Osteocyte (in vitro differentiated cells): ENCODE measurements around the gene GLTP. TPM values are rescaled to one million over a fixed set of nuclear protein-coding genes. Genes with fewer than 3 reads are reported as not detected.
"Not testable (repeated sequence)": the region's sequence is repeated elsewhere in the genome, so short reads cannot be mapped to it uniquely, and the experiment has no call there.

Experiments used
- DNase-seq: peaks from one replicate; pipeline ENCODE4 v3.0.0; 2021; ENCODE audit warnings: mixed read lengths; ENCODE audit not compliant: unreplicated experiment; ENCODE audit errors: extremely low spot score
- H3K27ac Mint-ChIP-seq: one replicate; pipeline ENCODE4 v1.8.0; 2021; ENCODE audit warnings: mild to moderate bottlenecking, mixed read lengths; ENCODE audit not compliant: unreplicated experiment
- H3K27me3 Mint-ChIP-seq: one replicate; pipeline ENCODE4 v1.8.0; 2021; ENCODE audit warnings: mixed read lengths; ENCODE audit not compliant: unreplicated experiment
- H3K36me3 Mint-ChIP-seq: one replicate; pipeline ENCODE4 v1.8.0; 2021; ENCODE audit warnings: mixed read lengths; ENCODE audit not compliant: unreplicated experiment
- H3K4me1 Mint-ChIP-seq: one replicate; pipeline ENCODE4 v1.8.0; 2021; ENCODE audit warnings: mixed read lengths; ENCODE audit not compliant: unreplicated experiment
- H3K4me3 Mint-ChIP-seq: one replicate; pipeline ENCODE4 v1.8.0; 2021; ENCODE audit warnings: mild to moderate bottlenecking, moderate library complexity, mixed read lengths; ENCODE audit not compliant: unreplicated experiment
- H3K9me3 Mint-ChIP-seq: one replicate; pipeline ENCODE4 v1.8.0; 2021; ENCODE audit warnings: mixed read lengths; ENCODE audit not compliant: unreplicated experiment
- CTCF ChIP-seq: fragments of 200-600 bp; sonication (generic); IDR thresholded peaks from 2 replicates; pipeline ENCODE4 v1.5.0; 2021; ENCODE audit warnings: antibody characterized with exemption, mild to moderate bottlenecking, moderate library complexity
- total RNA-seq: library from RNA; stranded (reverse); gene quantifications from 2 replicates; pipeline ENCODE4 v1.2.1, GENCODE V29; 2021

Gene GLTP
- total RNA-seq, 1 donor from 2014 or later: 34.5 TPM

GRCh38 chr12:109894939-109895338 lies 14.6 kb upstream of the GLTP start:
- no peak for TF ChIP-seq CTCF

GRCh38 chr12:109893261-109893995 lies 13.1 kb upstream of the GLTP start:
- Mint-ChIP-seq H3K27me3 (no peaks in the 10 kb centered on the region), H3K9me3 (no peaks in the 10 kb centered on the region), H3K4me3 (no peak overlapping the region), H3K36me3 (no peaks in the 10 kb centered on the region), H3K27ac (no peak overlapping the region), H3K4me1 (peaks cover 17% of the 10 kb centered on the region)
- TF ChIP-seq CTCF: no peak
- no peak for DNase-seq

More at GRCh38 chr12:109894939-109895338, 14.6 kb upstream of the GLTP start:
- H3K4me3 Mint-ChIP-seq: no peak overlapping the region
- H3K27me3 Mint-ChIP-seq: no peaks in the 10 kb centered on the region
- peaks cover 8% of the 10 kb centered on the region for H3K4me1 Mint-ChIP-seq
- no peak overlapping the region for H3K27ac Mint-ChIP-seq
- no peaks in the 10 kb centered on the region for H3K36me3 Mint-ChIP-seq
- no peaks in the 10 kb centered on the region for H3K9me3 Mint-ChIP-seq
- no peak for DNase-seq

GRCh38 chr12:109892748-109893147 lies 12.4 kb upstream of the GLTP start:
- Mint-ChIP-seq H3K9me3 (no peaks in the 10 kb centered on the region), H3K4me3 (no peak overlapping the region), H3K4me1 (peaks cover 20% of the 10 kb centered on the region), H3K27ac (no peak overlapping the region), H3K27me3 (no peaks in the 10 kb centered on the region), H3K36me3 (no peaks in the 10 kb centered on the region)
- TF ChIP-seq CTCF: no peak
- no peak for DNase-seq

GRCh38 chr12:109892165-109892715 lies 11.9 kb upstream of the GLTP start:
- Mint-ChIP-seq H3K9me3 (no peaks in the 10 kb centered on the region), H3K4me3 (no peak overlapping the region), H3K27me3 (no peaks in the 10 kb centered on the region), H3K27ac (no peak overlapping the region), H3K36me3 (no peaks in the 10 kb centered on the region), H3K4me1 (peaks cover 20% of the 10 kb centered on the region)
- no peak for DNase-seq
- no peak for TF ChIP-seq CTCF

GRCh38 chr12:109891731-109892130 lies 11.4 kb upstream of the GLTP start:
- not testable (repeated sequence) for H3K27ac Mint-ChIP-seq, H3K27me3 Mint-ChIP-seq, H3K36me3 Mint-ChIP-seq, H3K4me3 Mint-ChIP-seq, H3K9me3 Mint-ChIP-seq, DNase-seq
- H3K4me1 Mint-ChIP-seq: peaks cover 20% of the 10 kb centered on the region
